GM18508 (cell line): Measurements from ENCODE around the gene KMT5C.

Experiments
- ATAC-seq: cut with Tn5 transposase; IDR thresholded peaks from one replicate; pipeline ENCODE4 v1.9.1; 2021; ENCODE audit warnings: moderate number of reproducible peaks; ENCODE audit not compliant: insufficient read depth, unreplicated experiment

Gene KMT5C

DNA sequence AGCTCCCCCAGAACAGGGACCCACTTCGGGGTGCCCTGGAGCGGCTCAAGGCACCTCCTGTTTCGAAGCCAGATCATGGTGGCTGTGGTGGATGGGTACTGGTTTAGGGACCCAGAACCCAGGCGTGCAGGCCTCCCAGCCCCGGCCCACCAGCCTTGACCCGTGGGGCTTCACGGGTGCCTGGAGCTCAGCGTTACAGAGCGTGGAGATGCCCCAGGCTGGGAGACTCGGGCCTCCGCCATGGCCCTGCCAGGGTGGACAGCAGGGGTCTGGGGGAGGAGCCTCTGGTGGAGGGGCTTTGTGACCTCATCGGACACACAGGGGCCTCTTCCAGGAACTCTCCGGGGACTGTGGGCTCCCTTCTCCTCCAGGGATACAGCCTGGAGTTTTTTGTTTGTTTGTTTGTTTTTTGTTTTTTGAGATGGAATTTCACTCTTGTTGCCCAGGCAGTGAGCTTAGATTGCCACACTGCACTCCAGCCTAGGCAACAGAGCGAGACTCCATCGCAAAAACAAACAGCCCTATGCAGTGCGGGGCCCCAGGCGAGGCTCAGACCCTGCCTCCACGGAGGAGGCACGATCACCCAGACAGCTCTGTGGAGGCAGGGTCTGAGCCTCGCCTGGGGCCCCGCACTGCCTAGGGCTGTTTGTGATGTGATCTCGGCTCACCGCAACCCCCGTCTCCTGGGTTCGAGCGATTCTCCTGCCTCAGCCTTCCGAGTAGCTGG is 23.5 kb downstream of the KMT5C start, which contains the start of gene GARIN5B:
TSS of gene GARIN5B (minus strand) at position 271 of the 727 bp plus-strand sequence. CDS start at position 77, 194 bp downstream.
- ATAC-seq = no peak

- ATAC-seq = no peak
These were observed 25.6 kb downstream of the KMT5C start for GRCh38 chr19:55365245-55365644.

GRCh38 chr19:55365964-55366363 is 26.3 kb downstream of the KMT5C start:
- no peak for ATAC-seq

- ATAC-seq = no peak
These were observed 27.1 kb downstream of the KMT5C start for GRCh38 chr19:55366790-55367189.

GRCh38 chr19:55368106-55368505 is 28.4 kb downstream of the KMT5C start:
- no peak for ATAC-seq

DNA sequence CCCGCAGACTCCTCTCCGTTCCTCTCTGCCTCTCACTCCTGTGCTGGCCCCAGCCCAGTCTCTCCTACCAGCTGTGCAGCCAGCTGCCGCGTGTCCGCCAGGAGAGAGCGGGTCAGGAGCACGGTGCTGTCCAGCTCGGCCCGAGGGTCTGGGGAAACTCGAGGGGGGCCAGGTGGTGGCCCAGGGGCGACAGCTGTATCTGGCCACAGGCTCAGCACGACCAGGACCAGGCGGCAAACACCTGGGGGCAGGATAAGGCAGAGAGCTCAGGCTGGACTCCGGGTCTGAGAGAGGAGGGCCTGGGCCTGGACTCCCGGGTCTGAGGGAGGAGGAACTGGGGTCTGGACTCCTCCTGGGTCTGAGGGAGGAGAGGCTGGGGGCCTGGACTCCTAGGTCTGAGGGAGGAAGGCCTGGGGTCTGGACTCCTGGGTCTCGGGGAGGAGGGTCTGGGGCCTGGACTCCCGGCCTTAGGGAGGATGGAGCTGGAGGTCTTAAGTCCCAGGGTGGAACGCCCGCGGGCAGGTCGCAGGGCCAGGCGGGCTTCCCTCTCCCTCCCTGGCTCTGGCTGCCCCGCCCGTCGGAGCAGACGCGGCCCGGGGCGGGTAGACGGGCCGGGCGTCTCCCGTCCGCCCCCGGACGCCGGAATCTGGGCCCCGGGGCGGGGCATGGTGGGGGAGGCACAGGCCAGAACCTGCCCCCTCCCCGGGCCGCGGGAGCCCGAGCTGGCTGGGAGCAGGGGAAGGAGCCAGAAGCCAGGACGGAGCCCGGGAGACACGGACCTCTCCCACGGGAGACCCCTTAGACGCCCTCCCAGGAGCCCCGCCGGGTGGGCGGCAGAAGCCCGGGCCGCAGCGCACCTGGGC is 29.3 kb downstream of the KMT5C start:
- no peak for ATAC-seq

DNA sequence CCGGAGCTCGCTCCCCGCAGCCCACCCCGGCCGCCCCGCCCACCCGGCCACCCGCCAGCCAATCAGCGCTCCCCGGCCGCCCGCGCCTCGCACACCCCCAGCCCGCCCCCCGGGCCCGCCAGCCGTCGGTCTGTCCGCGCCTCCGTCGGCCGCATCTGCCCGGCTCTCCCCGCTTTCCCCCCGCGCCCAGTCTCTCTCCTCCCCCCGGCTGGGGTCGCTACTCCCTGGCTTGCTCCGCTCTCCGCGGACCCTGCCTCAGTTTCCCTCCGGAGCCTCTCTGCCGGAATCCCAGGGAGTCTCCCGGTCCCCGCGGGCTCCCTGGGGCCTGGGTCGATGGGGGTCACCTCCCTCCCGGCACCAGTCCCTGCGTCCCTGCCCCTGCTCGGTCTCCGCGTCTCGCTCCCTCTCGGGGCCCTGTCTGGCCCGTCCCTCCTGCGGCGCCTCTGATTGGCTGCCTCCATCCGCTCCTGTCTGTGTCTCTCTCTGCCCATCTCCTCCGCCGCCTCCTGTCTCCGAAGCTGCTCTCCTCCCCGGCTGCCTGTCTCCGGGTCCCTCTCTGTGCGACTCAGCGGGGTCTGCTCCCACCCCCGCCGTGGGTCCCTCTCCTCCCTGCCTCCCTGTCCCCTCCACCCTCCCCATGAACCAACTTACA is 30.1 kb downstream of the KMT5C start:
- ATAC-seq = no peak

GRCh38 chr19:55370305-55370988 is 30.8 kb downstream of the KMT5C start, which contains the start of gene IL11:
Gene IL11 (minus strand): TSS chr19:55370463. CDS start chr19:55370310, 153 bp downstream.
- ATAC-seq = no peak

DNA sequence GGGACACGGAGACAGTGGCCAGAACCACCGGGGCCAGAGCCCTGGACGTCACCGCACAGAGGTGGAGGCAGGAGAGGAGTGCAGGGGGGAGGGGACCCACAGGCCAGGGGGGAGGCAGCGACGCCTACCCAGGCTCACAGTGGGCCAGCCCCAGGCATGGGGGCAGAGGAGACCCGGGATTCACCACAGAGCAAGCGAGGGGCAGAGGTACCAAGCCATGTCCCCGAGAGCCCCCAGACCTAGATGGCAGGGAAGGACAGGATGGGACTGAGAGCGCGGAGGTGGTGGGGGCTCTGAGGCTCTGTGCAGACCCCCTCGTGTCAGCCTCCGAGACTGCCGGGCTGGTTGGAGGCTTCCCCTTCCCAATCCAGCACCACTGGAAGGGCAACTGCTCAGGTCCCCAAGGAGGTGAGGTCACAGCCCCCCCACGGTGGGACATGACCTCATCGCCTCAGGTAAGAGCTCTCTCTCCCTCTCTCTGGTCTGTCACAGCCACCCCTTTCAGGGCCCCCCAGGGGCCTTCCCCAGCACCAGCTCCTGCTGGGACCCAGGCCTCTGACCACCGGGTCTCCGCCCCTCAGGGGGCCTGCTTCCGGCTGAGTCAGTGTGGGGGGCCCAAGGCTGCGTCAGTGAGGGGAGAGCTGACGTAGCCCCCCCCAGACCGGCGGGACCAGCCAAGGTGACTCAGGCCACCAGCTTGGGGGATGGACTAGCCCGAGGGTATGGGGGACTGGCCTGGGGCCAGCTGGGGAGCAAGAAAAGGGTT is 32.8 kb downstream of the KMT5C start:
- no peak for ATAC-seq

DNA sequence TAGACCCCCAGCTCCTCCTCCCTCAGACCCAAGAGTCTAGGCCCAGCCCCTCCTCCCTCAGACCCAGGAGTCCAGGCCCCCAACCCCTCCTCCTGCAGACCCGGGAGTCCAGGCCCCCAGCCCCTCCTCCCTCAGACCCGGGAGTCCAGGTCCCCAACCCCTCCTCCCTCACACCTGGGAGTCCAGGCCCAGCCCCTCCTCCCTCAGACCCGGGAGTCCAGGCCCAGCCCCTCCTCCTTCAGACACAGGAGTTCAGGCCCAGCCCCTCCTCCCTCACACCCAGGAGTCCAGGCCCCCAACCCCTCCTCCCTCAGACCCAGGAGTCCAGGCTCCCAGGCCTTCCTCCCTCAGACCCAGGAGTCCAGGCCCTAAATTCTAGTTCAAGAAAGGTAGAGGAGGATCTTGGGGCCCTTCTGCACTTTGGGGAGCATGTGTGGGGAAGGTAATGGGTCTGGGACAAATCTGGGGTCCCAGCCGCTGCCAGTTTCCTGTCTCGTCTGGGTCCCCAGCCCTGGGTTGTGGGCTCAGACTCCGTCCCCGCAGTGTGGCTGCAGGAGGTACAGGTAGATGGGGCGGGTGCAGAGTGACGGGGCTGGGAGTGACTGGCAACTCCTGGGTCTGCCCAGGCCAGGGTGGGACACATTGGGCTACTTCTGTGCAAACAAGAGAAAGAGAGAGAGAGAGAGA is 33.8 kb downstream of the KMT5C start:
- no peak for ATAC-seq

- no peak for ATAC-seq
These were observed 34.5 kb downstream of the KMT5C start for GRCh38 chr19:55373993-55374757.

DNA sequence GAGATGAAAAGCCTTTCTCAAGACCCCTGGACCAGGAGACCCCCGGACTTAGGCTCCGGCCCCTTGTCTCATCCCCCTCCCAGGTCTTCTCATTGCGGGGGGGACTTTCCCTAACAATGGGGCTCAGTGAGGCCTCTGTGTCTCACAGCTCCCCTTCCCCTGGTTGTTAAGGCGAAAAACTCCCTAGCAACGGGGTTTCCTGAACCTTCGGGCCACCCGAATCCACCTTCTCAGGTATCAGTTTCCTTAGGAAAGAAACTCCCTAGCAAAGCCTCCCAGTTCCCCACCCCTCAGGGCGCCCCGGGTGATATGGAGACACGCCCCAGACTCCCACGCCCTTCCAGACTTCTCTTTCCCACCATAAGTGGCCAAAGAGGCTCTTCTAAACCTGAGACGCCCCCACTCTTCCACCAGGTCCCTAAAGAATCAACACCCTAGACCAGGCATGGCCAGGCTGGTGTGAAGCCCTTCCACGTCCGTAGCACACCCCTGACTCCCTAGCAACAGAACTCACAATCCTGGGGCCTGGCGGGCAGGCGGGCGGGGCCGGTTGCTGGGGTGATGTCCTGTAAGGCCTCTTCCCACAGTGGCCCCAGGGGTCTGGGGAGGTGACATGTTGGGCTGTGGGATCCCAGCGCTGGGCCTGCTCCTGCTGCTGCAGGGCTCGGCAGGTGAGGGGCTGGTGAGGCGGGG is 36.7 kb downstream of the KMT5C start, which contains the start of gene TMEM190:
TSS of gene TMEM190 (plus strand) at position 586 of the 693 bp plus-strand sequence. CDS start at position 614, 28 bp downstream.
- ATAC-seq = no peak

GRCh38 chr19:55377356-55378131 is 37.9 kb downstream of the KMT5C start:
- ATAC-seq = no peak

GRCh38 chr19:55379174-55379573 is 39.5 kb downstream of the KMT5C start:
- no peak for ATAC-seq

GRCh38 chr19:55382013-55382412 is 42.3 kb downstream of the KMT5C start:
- no peak for ATAC-seq

DNA sequence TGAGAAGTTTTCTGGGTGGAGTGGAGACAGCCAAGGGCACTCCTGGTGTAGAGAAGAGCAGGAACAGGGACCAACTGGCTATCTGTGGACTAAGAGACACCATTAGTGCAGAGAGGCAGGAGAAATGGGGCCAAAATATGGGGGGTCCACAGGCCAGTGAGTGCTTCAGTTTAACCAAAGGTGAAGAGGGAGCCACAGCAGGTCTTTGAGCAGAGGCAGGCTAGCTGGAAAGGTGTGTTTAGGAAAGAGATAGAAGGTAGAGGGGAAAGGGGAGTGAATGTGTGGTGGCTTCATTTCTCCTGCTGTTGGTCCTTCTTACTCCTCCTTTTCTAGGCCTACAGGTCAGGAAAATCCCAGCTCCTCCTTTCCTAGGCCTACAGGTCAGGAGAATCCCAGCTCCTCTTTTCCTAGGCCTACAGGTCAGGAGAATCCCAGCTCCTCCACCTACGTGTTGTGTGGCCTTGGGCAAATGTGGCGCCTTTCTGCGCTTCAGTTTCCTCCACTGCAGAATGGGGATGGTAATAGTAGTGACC is 42.9 kb downstream of the KMT5C start:
- ATAC-seq = no peak
